Measurements from ENCODE around the gene MGAM2. TPM values are rescaled to one million over a fixed set of nuclear protein-coding genes. Genes with fewer than 3 reads are reported as not detected.

The MGAM2 gene
- total and polyA plus RNA-seq, 2 experiments from 2014 or later, result 0.07 TPM; not detected in 1

GRCh38 chr7:142161921-142162320, 50.4 kb downstream of the MGAM2 start (continued):
- TF ChIP-seq ZNF462 (CRISPR knock-in tag; IDR thresholded peaks at IDR 0.05) (no peak), POLR2AphosphoS5 (IDR thresholded peaks at IDR 0.05; ENCODE audit: low read depth) (no peak)

- Histone ChIP-seq H2AFZ (no peak overlapping the region), H3K4me1 (ENCODE audit: insufficient read depth) (no peaks in the 10 kb centered on the region), H4K20me1 (replicated peaks; ENCODE audit: insufficient read depth) (no peaks in the 10 kb centered on the region), H3K9me2 (ENCODE audit: insufficient read depth) (no peaks in the 10 kb centered on the region), H3K36me3 (ENCODE audit: insufficient read depth) (no peaks in the 10 kb centered on the region; the same call in 1 of the 2 replicates), H3K4me2 (no peak overlapping the region), H3K27me3 (ENCODE audit: insufficient read depth) (no peaks in the 10 kb centered on the region), H3K79me2 (replicated peaks; ENCODE audit: insufficient read depth) (no peaks in the 10 kb centered on the region), H3K27ac (ENCODE audit: low read depth) (no peak overlapping the region), H3F3A (replicated peaks; ENCODE audit: low read depth) (no peaks in the 10 kb centered on the region), H3K4me3 (no peak overlapping the region)
- H3K4me3 Mint-ChIP-seq, result no peak overlapping the region
- no peaks in the 10 kb centered on the region for H3K36me3 Mint-ChIP-seq (ENCODE audit: low read depth)
- H3K27me3 Mint-ChIP-seq (ENCODE audit: insufficient read depth, low read depth, poor library complexity), result peaks cover 1% of the 10 kb centered on the region
- ATAC-seq, result no peak
- no peaks in the 10 kb centered on the region for H3K9me3 Mint-ChIP-seq
- H3K4me1 Mint-ChIP-seq, result no peaks in the 10 kb centered on the region
- H3K27ac Mint-ChIP-seq, result no peak overlapping the region
- DNase-seq (ENCODE audit: low spot score), result no peak
- TF ChIP-seq CREB1 (CRISPR knock-in tag; IDR thresholded peaks at IDR 0.05; ENCODE audit: low read depth), result no peak
- peak; percentile 75 for TF ChIP-seq REST (IDR thresholded peaks at IDR 0.05; ENCODE audit: unreplicated experiment)
These were observed 57.2 kb downstream of the MGAM2 start for GRCh38 chr7:142168746-142169145.
